HL-60 (cell line): ENCODE data around the gene RPL26.
"Not testable (repeated sequence)": the region's sequence is repeated elsewhere in the genome, so short reads cannot be mapped to it uniquely, and the experiment has no call there.

Source experiments
- DNase-seq, 2 experiments: peaks; one replicate each; pipeline ENCODE4 v3.0.0-alpha.2; 2010 to 2020; ENCODE audit warnings: low read depth in 1 of 2, low spot score in 1 of 2
- H3K27ac ChIP-seq: fragments of 250-450 bp; sonication (Bioruptor Pico); replicated peaks from 2 replicates; pipeline ENCODE4 v1.5.1; 2020; ENCODE audit warnings: mild to moderate bottlenecking, moderate library complexity
- H3K27me3 ChIP-seq: fragments of 250-450 bp; sonication (Bioruptor Pico); 2 replicates; pipeline ENCODE4 v1.5.1; 2021; ENCODE audit warnings: mild to moderate bottlenecking, moderate library complexity; ENCODE audit not compliant: insufficient read depth, poor library complexity, severe bottlenecking
- H3K4me3 ChIP-seq: replicated peaks from 2 replicates; pipeline ENCODE4 v1.5.1; 2011; ENCODE audit warnings: mild to moderate bottlenecking, control low read depth, low read length; ENCODE audit not compliant: insufficient read depth
- CTCF ChIP-seq: IDR thresholded peaks from one replicate; pipeline ENCODE4 v1.5.1; 2011; ENCODE audit warnings: low read length, control low read depth, inconsistent platforms; ENCODE audit not compliant: insufficient read depth
- GABPA ChIP-seq: IDR thresholded peaks from 2 replicates; pipeline ENCODE4 v1.6.1; 2012; ENCODE audit warnings: low read depth
- POLR2AphosphoS5 ChIP-seq: IDR thresholded peaks from 2 replicates; pipeline ENCODE4 v1.6.1; 2012; ENCODE audit warnings: low read depth
- REST ChIP-seq: IDR thresholded peaks from 2 replicates; pipeline ENCODE4 v1.6.1; 2012; ENCODE audit warnings: low read depth; ENCODE audit not compliant: insufficient replicate concordance
- SPI1 ChIP-seq: IDR thresholded peaks from 2 replicates; pipeline ENCODE4 v1.6.1; 2012; ENCODE audit warnings: low read depth, mild to moderate bottlenecking, borderline replicate concordance

RPL26 gene

GRCh38 chr17:8354236-8354635, 28.8 kb downstream of the RPL26 start:
- Histone ChIP-seq H3K4me3 (no peak overlapping the region), H3K27ac (no peak overlapping the region), H3K27me3 (no peaks in the 10 kb centered on the region)
- TF ChIP-seq GABPA (no peak), SPI1 (no peak), REST (no peak), POLR2AphosphoS5 (no peak), CTCF (no peak)
- no peak for DNase-seq

GRCh38 chr17:8353736-8354135, 29.3 kb downstream of the RPL26 start:
- no peaks in the 10 kb centered on the region for H3K27me3 ChIP-seq
- no peak overlapping the region for H3K4me3 ChIP-seq
- TF ChIP-seq GABPA, result no peak
- no peak overlapping the region for H3K27ac ChIP-seq
- no peak for DNase-seq

- DNase-seq, result no peak
- H3K4me3 ChIP-seq, result no peak overlapping the region
- H3K27me3 ChIP-seq, result no peaks in the 10 kb centered on the region
- no peak overlapping the region for H3K27ac ChIP-seq
- TF ChIP-seq GABPA (no peak), SPI1 (no peak), REST (no peak), POLR2AphosphoS5 (no peak), CTCF (no peak)
Observed at GRCh38 chr17:8350339-8350738, 32.7 kb downstream of the RPL26 start.

GRCh38 chr17:8347001-8347400, 36.0 kb downstream of the RPL26 start:
- DNase-seq, H3K4me3 ChIP-seq, H3K27ac ChIP-seq, H3K27me3 ChIP-seq: not testable (repeated sequence)

- no peak overlapping the region for H3K4me3 ChIP-seq
- TF ChIP-seq CTCF, result no peak
- TF ChIP-seq SPI1, result no peak
- no peak for TF ChIP-seq REST
- TF ChIP-seq POLR2AphosphoS5, result no peak
- TF ChIP-seq GABPA, result no peak
- DNase-seq, result no peak
- no peaks in the 10 kb centered on the region for H3K27me3 ChIP-seq
- H3K27ac ChIP-seq, result no peak overlapping the region
Observed at GRCh38 chr17:8345951-8346665, 36.9 kb downstream of the RPL26 start.
